DND-41 (cell line): ENCODE measurements around the gene TTLL11.

Source experiments
- CTCF ChIP-seq: IDR thresholded peaks from 2 replicates; pipeline ENCODE4 v1.5.1; 2012; ENCODE audit warnings: borderline replicate concordance, low read length, moderate library complexity, mild to moderate bottlenecking; ENCODE audit not compliant: poor library complexity, severe bottlenecking; ENCODE audit errors: extremely low read depth
- EZH2 ChIP-seq: IDR thresholded peaks from 3 replicates; pipeline ENCODE4 v1.6.1; 2012; ENCODE audit warnings: borderline replicate concordance, low read depth, mild to moderate bottlenecking, moderate library complexity, low read length, inconsistent platforms; ENCODE audit not compliant: severe bottlenecking

GRCh38 chr9:122132539-122132938 lies 39.4 kb upstream of the TTLL11 start:
- no peak for TF ChIP-seq CTCF
- TF ChIP-seq EZH2, result no peak
